ENCODE measurements around the gene BTBD19. TPM values are rescaled to one million over a fixed set of nuclear protein-coding genes. Genes with fewer than 3 reads are reported as not detected.
A peak's percentile ranks its signal among the peaks of the same experiment; 100 is the strongest.

The BTBD19 gene
- total and polyA plus RNA-seq, 9 of the 15 experiments (the other 6 are each of a cell fraction or from before 2014, with no cell fraction given), result 0.22 to 2.0 (median 0.95) TPM

GRCh38 chr1:44775078-44775929, 33.0 kb upstream of the BTBD19 start, which contains the start of gene RPS8 (continued):
- TF ChIP-seq ETV6 (IDR thresholded peaks at IDR 0.05; ENCODE audit: borderline replicate concordance in 1 of 2, low read depth in 2 of 2, low read length in 1 of 2) (no peak), ETV6 (CRISPR knock-in tag; IDR thresholded peaks at IDR 0.05; ENCODE audit: borderline replicate concordance) (no peak; the same call in none of the 2 replicates), NCOR1 (IDR thresholded peaks at IDR 0.05) (peak; percentile 72), ATF4 (CRISPR knock-in tag; IDR thresholded peaks at IDR 0.05) (peak; percentile 68), ZNF584 (CRISPR knock-in tag; IDR thresholded peaks at IDR 0.05; ENCODE audit: low read depth) (peak; percentile 83; the same call in 1 of the 2 replicates), ZNF3 (CRISPR knock-in tag; IDR thresholded peaks at IDR 0.05) (no peak), PCBP2 (IDR thresholded peaks at IDR 0.05; ENCODE audit: low read depth, low read length, poor library complexity, severe bottlenecking) (no peak), CEBPG (CRISPR knock-in tag; IDR thresholded peaks at IDR 0.05) (no peak; the same call in 1 of the 2 replicates), CEBPG (tag; conservative IDR thresholded peaks at IDR 0.05 in 1 of 2, IDR thresholded peaks at IDR 0.05 in 1 of 2) (no peak), CTCF (IDR thresholded peaks at IDR 0.05 in 2 of 3, conservative IDR thresholded peaks at IDR 0.05 in 1 of 3; ENCODE audit: insufficient read depth in 2 of 3, low read depth in 1 of 3, low read length in 3 of 3) (0 out of 6 replicates have a peak, but pooled peaks of 1 of the 3 experiments have one; percentile 2), ZFX (CRISPR knock-in tag; IDR thresholded peaks at IDR 0.05) (peak; percentile 96), LARP7 (IDR thresholded peaks at IDR 0.05) (peak; percentile 97), PCBP1 (IDR thresholded peaks at IDR 0.05; ENCODE audit: low read depth, low read length, poor library complexity, severe bottlenecking) (peak; percentile 95), SIX5 (IDR thresholded peaks at IDR 0.05; ENCODE audit: borderline replicate concordance in 1 of 2, insufficient read depth in 1 of 2, low read depth in 1 of 2, low read length in 2 of 2) (peak in 1 of 2 experiments; percentile 32; a peak in 2 of 4 replicates), SMARCA5 (IDR thresholded peaks at IDR 0.05) (peak; percentile 86), BMI1 (IDR thresholded peaks at IDR 0.05; ENCODE audit: low read length) (no peak), WHSC1 (IDR thresholded peaks at IDR 0.05; ENCODE audit: low read length) (no peak), C11orf30 (IDR thresholded peaks at IDR 0.05; ENCODE audit: low read depth) (peak; percentile 96)
- TF ChIP-seq, protein P1, sequence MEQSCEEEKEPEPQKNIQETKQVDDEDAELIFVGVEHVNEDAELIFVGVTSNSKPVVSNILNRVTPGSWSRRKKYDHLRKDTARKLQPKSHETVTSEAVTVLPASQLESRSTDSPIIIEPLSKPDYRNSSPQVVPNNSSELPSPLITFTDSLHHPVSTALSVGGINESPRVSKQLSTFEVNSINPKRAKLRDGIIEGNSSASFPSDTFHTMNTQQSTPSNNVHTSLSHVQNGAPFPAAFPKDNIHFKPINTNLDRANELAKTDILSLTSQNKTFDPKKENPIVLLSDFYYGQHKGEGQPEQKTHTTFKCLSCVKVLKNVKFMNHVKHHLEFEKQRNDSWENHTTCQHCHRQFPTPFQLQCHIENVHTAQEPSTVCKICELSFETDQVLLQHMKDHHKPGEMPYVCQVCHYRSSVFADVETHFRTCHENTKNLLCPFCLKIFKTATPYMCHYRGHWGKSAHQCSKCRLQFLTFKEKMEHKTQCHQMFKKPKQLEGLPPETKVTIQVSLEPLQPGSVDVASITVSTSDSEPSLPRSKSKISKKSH (CRISPR knock-in tag; IDR thresholded peaks at IDR 0.05), result no peak
- TF ChIP-seq, protein P2, sequence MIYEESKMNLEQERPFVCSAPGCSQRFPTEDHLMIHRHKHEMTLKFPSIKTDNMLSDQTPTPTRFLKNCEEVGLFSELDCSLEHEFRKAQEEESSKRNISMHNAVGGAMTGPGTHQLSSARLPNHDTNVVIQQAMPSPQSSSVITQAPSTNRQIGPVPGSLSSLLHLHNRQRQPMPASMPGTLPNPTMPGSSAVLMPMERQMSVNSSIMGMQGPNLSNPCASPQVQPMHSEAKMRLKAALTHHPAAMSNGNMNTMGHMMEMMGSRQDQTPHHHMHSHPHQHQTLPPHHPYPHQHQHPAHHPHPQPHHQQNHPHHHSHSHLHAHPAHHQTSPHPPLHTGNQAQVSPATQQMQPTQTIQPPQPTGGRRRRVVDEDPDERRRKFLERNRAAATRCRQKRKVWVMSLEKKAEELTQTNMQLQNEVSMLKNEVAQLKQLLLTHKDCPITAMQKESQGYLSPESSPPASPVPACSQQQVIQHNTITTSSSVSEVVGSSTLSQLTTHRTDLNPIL (CRISPR knock-in tag; IDR thresholded peaks at IDR 0.05), result 0 out of 2 replicates have a peak, but pooled peaks have one; percentile 24

Measured in K562 (cell line).